SK-N-SH treated with all-trans-retinoic acid at 6 μM for 48 hours (cell line): ENCODE measurements around the gene KLF2.

Experiments
- ARNTL ChIP-seq: fragments of 450-650 bp; formaldehyde crosslinking; IDR thresholded peaks from 2 replicates; pipeline ENCODE4 v1.5.0; 2020; ENCODE audit warnings: low read depth, mild to moderate bottlenecking, moderate library complexity, borderline replicate concordance
- BACH2 ChIP-seq: fragments of 250-450 bp; sonication (Bioruptor Pico); IDR thresholded peaks from 2 replicates; pipeline ENCODE4 v1.9.0; 2021; ENCODE audit warnings: mild to moderate bottlenecking, borderline replicate concordance
- TF ChIP-seq, protein P1 (sequence below): fragments of 250-450 bp; sonication (Bioruptor Pico); IDR thresholded peaks from 2 replicates; pipeline ENCODE4 v1.5.0; 2020; ENCODE audit warnings: mild to moderate bottlenecking, moderate library complexity
- TF ChIP-seq, protein P2 (sequence below): fragments of 250-450 bp; sonication (Bioruptor Pico); IDR thresholded peaks from 2 replicates; pipeline ENCODE4 v1.8.0; 2021; ENCODE audit warnings: low read depth, mild to moderate bottlenecking, moderate library complexity, borderline replicate concordance

DNA sequence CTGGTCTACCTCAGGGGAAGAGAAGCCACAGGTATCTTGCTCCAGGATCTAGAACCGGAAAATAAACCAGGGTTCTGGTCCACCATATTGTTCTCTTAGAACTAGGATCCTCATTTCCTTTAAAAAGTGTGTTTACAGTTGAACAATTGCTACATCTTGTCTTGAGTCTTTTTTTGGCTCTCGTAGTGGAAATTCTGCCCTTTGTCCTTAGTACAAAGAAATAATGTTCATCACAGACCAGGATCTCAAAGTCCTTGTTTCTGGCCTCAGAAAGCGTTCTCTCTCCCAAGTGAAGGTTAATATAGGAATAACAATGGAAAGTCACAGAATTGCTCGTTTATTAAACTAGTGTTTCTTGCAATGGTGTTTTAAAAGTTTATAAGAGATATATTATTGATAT lies 20.8 kb downstream of the KLF2 start:
- TF ChIP-seq ARNTL (CRISPR knock-in tag) (no peak), BACH2 (CRISPR knock-in tag) (no peak)
- TF ChIP-seq, protein P1, sequence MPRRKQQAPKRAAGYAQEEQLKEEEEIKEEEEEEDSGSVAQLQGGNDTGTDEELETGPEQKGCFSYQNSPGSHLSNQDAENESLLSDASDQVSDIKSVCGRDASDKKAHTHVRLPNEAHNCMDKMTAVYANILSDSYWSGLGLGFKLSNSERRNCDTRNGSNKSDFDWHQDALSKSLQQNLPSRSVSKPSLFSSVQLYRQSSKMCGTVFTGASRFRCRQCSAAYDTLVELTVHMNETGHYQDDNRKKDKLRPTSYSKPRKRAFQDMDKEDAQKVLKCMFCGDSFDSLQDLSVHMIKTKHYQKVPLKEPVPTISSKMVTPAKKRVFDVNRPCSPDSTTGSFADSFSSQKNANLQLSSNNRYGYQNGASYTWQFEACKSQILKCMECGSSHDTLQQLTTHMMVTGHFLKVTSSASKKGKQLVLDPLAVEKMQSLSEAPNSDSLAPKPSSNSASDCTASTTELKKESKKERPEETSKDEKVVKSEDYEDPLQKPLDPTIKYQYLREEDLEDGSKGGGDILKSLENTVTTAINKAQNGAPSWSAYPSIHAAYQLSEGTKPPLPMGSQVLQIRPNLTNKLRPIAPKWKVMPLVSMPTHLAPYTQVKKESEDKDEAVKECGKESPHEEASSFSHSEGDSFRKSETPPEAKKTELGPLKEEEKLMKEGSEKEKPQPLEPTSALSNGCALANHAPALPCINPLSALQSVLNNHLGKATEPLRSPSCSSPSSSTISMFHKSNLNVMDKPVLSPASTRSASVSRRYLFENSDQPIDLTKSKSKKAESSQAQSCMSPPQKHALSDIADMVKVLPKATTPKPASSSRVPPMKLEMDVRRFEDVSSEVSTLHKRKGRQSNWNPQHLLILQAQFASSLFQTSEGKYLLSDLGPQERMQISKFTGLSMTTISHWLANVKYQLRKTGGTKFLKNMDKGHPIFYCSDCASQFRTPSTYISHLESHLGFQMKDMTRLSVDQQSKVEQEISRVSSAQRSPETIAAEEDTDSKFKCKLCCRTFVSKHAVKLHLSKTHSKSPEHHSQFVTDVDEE (CRISPR knock-in tag): no peak
- TF ChIP-seq, protein P2, sequence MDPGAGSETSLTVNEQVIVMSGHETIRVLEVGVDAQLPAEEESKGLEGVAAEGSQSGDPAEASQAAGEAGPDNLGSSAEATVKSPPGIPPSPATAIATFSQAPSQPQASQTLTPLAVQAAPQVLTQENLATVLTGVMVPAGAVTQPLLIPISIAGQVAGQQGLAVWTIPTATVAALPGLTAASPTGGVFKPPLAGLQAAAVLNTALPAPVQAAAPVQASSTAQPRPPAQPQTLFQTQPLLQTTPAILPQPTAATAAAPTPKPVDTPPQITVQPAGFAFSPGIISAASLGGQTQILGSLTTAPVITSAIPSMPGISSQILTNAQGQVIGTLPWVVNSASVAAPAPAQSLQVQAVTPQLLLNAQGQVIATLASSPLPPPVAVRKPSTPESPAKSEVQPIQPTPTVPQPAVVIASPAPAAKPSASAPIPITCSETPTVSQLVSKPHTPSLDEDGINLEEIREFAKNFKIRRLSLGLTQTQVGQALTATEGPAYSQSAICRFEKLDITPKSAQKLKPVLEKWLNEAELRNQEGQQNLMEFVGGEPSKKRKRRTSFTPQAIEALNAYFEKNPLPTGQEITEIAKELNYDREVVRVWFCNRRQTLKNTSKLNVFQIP (CRISPR knock-in tag): no peak
